ENCODE data around the gene ITGB3.

- TF ChIP-seq EZH2phosphoT487 (IDR thresholded peaks at IDR 0.05; ENCODE audit: insufficient read depth, low read depth) (no peak), EZH2 (IDR thresholded peaks at IDR 0.05; ENCODE audit: insufficient read depth, poor library complexity, severe bottlenecking) (no peak)
These were observed 46.2 kb upstream of the ITGB3 start for GRCh38 chr17:47207143-47208067.

Measured in GM23248 (cell line).